HAP-1 (cell line): ENCODE measurements around the gene SEPTIN12.

Experiments
- DNase-seq, 2 experiments: peaks; one replicate each; pipeline ENCODE4 v3.0.0-alpha.2; 2016 to 2020; ENCODE audit warnings: low spot score in 2 of 2
- H3K27me3 ChIP-seq: fragments of 250-450 bp; sonication (Bioruptor Pico); 2 replicates; pipeline ENCODE4 v1.5.1; 2020; ENCODE audit warnings: low read depth, mild to moderate bottlenecking, moderate library complexity
- H3K36me3 ChIP-seq: fragments of 250-450 bp; sonication (Bioruptor Pico); replicated peaks from 2 replicates; pipeline ENCODE4 v1.5.1; 2020; ENCODE audit warnings: mild to moderate bottlenecking
- H3K4me1 ChIP-seq: fragments of 250-450 bp; sonication (Bioruptor Pico); 2 replicates; pipeline ENCODE4 v1.5.1; 2020; ENCODE audit warnings: mild to moderate bottlenecking
- H3K4me3 ChIP-seq: fragments of 250-450 bp; sonication (Bioruptor Pico); 2 replicates; pipeline ENCODE4 v1.5.1; 2020; ENCODE audit warnings: mild to moderate bottlenecking, moderate library complexity
- H3K9me3 ChIP-seq: fragments of 250-450 bp; sonication (Bioruptor Pico); 2 replicates; pipeline ENCODE4 v1.5.1; 2020; ENCODE audit warnings: mild to moderate bottlenecking, moderate library complexity
- in situ Hi-C: fragments of 300-500 bp; cut with MboI; formaldehyde crosslinking; loops from 3 replicates; pipeline ENCODE4 v1.14.3; 2020; ENCODE audit warnings: low sequenced_read_pairs, inconsistent platforms, mixed read lengths

The SEPTIN12 gene

DNA sequence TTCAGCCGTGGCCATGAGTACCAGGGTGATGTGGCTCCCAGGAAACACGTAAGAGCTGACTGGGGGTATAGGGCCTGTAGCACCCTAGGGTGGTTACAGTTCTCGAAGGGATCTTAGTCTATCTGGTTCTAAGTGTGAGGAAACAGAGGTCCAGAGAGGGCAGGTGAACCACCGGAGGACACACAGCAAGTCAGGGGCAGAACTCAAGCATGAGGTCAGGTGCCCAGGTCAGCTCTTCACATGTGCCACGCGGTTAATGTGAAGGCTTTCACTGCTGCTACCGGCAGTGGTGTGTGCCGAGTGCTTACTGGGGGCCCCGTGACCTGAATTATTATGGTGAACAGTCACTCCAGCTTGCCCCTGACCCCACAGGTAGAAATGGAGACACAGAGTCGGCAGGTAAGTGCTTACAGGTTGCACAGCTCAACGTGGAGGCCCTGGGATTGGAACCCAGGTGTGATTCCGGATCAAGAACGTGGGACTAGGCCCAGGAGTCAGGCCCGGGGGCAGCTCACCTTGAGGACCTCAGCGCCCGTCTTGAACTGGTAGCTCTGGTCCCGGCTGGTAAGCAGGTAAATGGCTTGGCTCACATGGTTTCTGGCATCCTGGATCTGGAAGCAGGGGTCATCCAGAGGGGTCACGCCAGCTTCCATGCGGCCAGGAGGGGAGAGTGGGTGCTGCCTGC, 11.2 kb upstream of the SEPTIN12 start:
- Histone ChIP-seq H3K4me3 (no peak overlapping the region), H3K27me3 (no peaks in the 10 kb centered on the region), H3K9me3 (no peaks in the 10 kb centered on the region), H3K4me1 (peaks cover 12% of the 10 kb centered on the region), H3K36me3 (peaks cover 8% of the 10 kb centered on the region)
- no peak for DNase-seq
- in situ Hi-C loops = no loop called here

DNA sequence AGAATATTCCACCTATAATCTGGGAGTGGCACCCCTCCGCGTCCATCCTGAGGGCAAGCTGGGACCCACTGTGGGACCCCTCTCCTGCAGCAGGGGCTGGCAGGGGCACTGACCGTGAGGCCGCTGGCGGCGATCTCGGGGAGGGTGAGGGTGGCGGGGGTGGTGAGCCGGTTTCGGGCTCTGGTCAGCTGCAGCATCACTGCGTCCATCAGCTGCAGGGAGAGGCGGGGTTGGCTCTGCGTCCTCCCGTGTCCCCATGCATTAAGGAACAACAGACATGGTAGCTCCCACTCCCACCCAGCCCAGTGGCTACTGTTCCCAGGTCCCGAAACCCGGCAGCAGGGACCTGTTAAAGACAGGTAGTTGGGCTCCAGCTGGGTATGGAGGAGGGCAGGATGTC, 10.3 kb upstream of the SEPTIN12 start:
- in situ Hi-C loops = no loop called here

GRCh38 chr16:4797805-4798252, 9.7 kb upstream of the SEPTIN12 start:
- H3K27me3 ChIP-seq = no peaks in the 10 kb centered on the region
- no peak for DNase-seq
- H3K4me3 ChIP-seq = no peak overlapping the region
- H3K36me3 ChIP-seq = 0 out of 2 replicates have a peak, but pooled peaks cover 3% of the 10 kb centered on the region
- in situ Hi-C loops = no loop called here
- H3K4me1 ChIP-seq = peaks cover 4% of the 10 kb centered on the region; the same call in 1 of the 2 replicates
- no peaks in the 10 kb centered on the region for H3K9me3 ChIP-seq

More for the DNA sequence above, 10.3 kb upstream of the SEPTIN12 start:
- Histone ChIP-seq H3K4me3 (no peak overlapping the region), H3K27me3 (no peaks in the 10 kb centered on the region), H3K4me1 (peaks cover 8% of the 10 kb centered on the region), H3K36me3 (0 out of 2 replicates have a peak, but pooled peaks cover 3% of the 10 kb centered on the region), H3K9me3 (no peaks in the 10 kb centered on the region)
- no peak for DNase-seq

- H3K4me3 ChIP-seq = no peak overlapping the region
- H3K36me3 ChIP-seq = 0 out of 2 replicates have a peak, but pooled peaks cover 3% of the 10 kb centered on the region
- no peaks in the 10 kb centered on the region for H3K9me3 ChIP-seq
- peaks cover 4% of the 10 kb centered on the region; the same call in 1 of the 2 replicates for H3K4me1 ChIP-seq
- DNase-seq = no peak
- in situ Hi-C loops = no loop called here
- H3K27me3 ChIP-seq = no peaks in the 10 kb centered on the region
Observed at GRCh38 chr16:4796982-4797804, 9.0 kb upstream of the SEPTIN12 start.

DNA sequence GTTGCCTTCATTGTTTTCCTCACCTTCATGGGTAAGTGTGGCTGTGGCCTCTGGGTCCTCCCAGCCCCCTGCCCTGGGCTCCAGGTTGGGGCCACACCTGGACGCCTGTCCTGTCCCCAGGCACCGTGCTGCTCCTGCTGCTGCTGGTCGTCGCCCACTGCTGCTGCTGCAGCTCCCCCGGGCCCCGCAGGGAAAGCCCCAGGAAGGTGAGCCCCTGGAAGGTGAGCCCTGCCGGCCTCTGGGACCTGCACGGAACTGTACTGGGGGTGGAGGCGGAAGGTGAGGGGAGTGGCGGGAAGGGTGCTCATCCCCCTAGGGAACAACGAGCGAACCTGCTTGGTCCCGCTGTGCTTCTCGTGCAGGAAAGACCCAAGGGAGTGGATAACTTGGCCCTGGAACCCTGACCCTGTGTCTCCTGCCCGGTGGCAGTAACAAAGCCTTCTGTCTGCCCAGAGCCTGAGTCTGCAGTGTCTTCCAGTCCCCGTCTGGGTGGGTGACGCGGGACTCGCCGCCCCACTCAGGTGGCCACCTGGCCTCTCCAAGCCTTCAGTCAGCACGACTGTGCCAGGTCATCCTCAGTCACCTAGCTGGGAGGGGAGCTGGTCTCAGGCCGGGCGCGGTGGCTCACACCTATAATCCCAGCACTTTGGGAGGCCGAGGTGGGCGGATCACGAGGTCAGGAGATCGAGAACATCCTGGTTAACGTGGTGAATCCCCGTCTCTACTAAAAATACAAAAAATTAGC, 7.9 kb upstream of the SEPTIN12 start:
- H3K36me3 ChIP-seq = 0 out of 2 replicates have a peak, but pooled peaks cover 3% of the 10 kb centered on the region
- H3K4me1 ChIP-seq = no peaks in the 10 kb centered on the region
- no peak for DNase-seq
- in situ Hi-C loops = no loop called here
- no peaks in the 10 kb centered on the region for H3K27me3 ChIP-seq
- H3K4me3 ChIP-seq = no peak overlapping the region
- no peaks in the 10 kb centered on the region for H3K9me3 ChIP-seq

DNA sequence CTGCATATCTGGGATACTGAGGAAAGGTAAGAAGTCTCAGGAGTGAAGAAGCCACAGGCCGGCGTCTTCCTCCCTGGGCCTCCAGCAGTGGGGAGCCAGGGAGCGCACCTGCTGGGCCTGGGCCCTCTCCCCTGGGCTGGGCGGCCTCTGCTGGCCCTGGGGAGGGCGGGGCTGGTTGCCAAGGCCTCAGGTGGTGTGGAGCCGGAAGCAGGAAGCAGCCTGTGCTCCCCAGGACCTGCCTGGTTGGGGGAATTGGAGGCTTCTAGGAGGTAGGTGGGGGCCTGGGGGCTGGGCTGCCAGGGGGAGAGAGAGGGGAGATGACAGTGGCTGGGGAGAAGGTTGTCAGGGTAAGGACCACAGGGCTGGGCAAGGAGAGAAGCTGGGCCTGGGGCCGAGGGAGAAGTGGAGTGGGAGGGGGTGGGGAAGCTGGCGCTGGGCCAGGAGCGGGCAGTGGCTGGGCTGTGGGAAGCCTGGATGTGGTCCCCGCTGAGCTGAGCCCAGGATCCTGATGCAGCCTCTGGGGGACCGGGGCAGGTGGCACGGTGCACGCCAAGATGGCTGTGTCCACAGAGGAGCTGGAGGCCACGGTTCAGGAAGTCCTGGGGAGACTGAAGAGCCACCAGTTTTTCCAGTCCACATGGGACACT, 7.2 kb upstream of the SEPTIN12 start, which contains the start of gene SMIM22:
TSS of gene SMIM22 (plus strand) at position 189 of the 647 bp plus-strand sequence. CDS start at position 555, 366 bp downstream.
- 0 out of 2 replicates have a peak, but pooled peaks cover 2% of the 10 kb centered on the region for H3K36me3 ChIP-seq
- in situ Hi-C loops = no loop called here
- no peak within 1 kb of the TSS for H3K4me3 ChIP-seq
- no peaks in the 10 kb centered on the region for H3K4me1 ChIP-seq
- no peak for DNase-seq
- H3K9me3 ChIP-seq = no peaks in the 10 kb centered on the region
- H3K27me3 ChIP-seq = no peaks in the 10 kb centered on the region

- no peak overlapping the region for H3K4me3 ChIP-seq
- no peaks in the 10 kb centered on the region for H3K36me3 ChIP-seq
- in situ Hi-C loops = no loop called here
- no peak for DNase-seq
- no peaks in the 10 kb centered on the region for H3K27me3 ChIP-seq
- no peaks in the 10 kb centered on the region for H3K9me3 ChIP-seq
- no peaks in the 10 kb centered on the region for H3K4me1 ChIP-seq
Observed at GRCh38 chr16:4792951-4793513, 4.9 kb upstream of the SEPTIN12 start.

- no peaks in the 10 kb centered on the region for H3K4me1 ChIP-seq
- H3K36me3 ChIP-seq = no peaks in the 10 kb centered on the region
- H3K27me3 ChIP-seq = no peaks in the 10 kb centered on the region
- DNase-seq = no peak
- no peak overlapping the region for H3K4me3 ChIP-seq
- no peaks in the 10 kb centered on the region for H3K9me3 ChIP-seq
- in situ Hi-C loops = no loop called here
Observed at GRCh38 chr16:4790871-4791270, 2.7 kb upstream of the SEPTIN12 start.

GRCh38 chr16:4790261-4790660, 2.1 kb upstream of the SEPTIN12 start:
- no peaks in the 10 kb centered on the region for H3K27me3 ChIP-seq
- H3K9me3 ChIP-seq = no peaks in the 10 kb centered on the region
- H3K4me1 ChIP-seq = no peaks in the 10 kb centered on the region
- no peaks in the 10 kb centered on the region for H3K36me3 ChIP-seq
- no peak for DNase-seq
- H3K4me3 ChIP-seq = no peak overlapping the region
- in situ Hi-C loops = no loop called here

DNA sequence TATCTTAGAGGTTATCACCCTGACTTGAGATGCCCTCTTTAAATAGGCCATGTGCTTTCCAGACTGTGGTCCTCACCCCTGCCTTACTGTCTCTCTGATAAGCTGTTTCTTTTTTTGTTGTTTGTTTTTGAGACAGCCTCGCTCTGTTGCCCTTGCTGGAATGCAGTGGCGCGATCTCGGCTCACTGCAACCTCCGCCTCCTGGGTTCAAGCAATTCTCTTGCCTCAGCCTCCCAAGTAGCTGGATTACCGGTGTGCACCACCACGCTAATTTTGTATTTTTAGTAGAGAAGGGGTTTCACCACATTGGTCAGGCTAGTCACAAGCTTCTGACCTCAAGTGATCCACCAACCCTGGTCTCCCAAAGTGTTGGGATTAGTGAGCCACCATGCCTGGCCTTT, 765 bp upstream of the SEPTIN12 start:
- H3K4me3 ChIP-seq = no peak overlapping the region
- H3K36me3 ChIP-seq = no peaks in the 10 kb centered on the region
- no peaks in the 10 kb centered on the region for H3K9me3 ChIP-seq
- H3K27me3 ChIP-seq = no peaks in the 10 kb centered on the region
- H3K4me1 ChIP-seq = no peaks in the 10 kb centered on the region
- DNase-seq = no peak
- in situ Hi-C loops = no loop called here

DNA sequence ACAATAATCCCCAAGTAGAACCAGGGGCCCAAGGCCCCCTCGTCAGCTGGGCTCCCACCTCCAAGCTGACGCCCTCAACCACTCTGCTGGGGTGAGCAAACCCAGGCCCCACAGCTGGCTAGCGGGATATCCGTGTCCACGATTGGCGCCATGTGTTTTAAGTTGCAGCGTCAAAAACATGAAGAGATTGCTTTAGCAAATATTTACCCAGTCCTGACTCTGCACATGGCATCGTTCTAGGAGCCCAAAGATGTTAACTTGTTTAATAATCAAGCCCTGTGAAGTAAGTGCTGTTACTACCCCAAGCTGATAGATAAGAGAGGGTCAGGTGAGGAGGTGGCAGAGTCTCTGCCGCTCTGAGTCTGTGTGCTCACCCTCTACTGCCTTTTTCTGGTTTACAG, 344 bp upstream of the SEPTIN12 start:
- Histone ChIP-seq H3K4me3 (no peak overlapping the region), H3K4me1 (no peaks in the 10 kb centered on the region), H3K36me3 (no peaks in the 10 kb centered on the region), H3K9me3 (no peaks in the 10 kb centered on the region), H3K27me3 (no peaks in the 10 kb centered on the region)
- in situ Hi-C loops = no loop called here
- no peak for DNase-seq

GRCh38 chr16:4787068-4787467, 1.1 kb downstream of the SEPTIN12 start:
- DNase-seq = no peak
- in situ Hi-C loops = no loop called here
- H3K4me3 ChIP-seq = no peak overlapping the region
- no peaks in the 10 kb centered on the region for H3K9me3 ChIP-seq
- no peaks in the 10 kb centered on the region for H3K36me3 ChIP-seq
- H3K4me1 ChIP-seq = no peaks in the 10 kb centered on the region
- no peaks in the 10 kb centered on the region for H3K27me3 ChIP-seq
